GM19023 (cell line): Measurements from ENCODE around the gene GRM2.

ENCODE experiments used
- ATAC-seq: cut with Tn5 transposase; IDR thresholded peaks from one replicate; pipeline ENCODE4 v1.9.1; 2021; ENCODE audit warnings: mild to moderate bottlenecking, moderate library complexity; ENCODE audit not compliant: unreplicated experiment

Gene GRM2

DNA sequence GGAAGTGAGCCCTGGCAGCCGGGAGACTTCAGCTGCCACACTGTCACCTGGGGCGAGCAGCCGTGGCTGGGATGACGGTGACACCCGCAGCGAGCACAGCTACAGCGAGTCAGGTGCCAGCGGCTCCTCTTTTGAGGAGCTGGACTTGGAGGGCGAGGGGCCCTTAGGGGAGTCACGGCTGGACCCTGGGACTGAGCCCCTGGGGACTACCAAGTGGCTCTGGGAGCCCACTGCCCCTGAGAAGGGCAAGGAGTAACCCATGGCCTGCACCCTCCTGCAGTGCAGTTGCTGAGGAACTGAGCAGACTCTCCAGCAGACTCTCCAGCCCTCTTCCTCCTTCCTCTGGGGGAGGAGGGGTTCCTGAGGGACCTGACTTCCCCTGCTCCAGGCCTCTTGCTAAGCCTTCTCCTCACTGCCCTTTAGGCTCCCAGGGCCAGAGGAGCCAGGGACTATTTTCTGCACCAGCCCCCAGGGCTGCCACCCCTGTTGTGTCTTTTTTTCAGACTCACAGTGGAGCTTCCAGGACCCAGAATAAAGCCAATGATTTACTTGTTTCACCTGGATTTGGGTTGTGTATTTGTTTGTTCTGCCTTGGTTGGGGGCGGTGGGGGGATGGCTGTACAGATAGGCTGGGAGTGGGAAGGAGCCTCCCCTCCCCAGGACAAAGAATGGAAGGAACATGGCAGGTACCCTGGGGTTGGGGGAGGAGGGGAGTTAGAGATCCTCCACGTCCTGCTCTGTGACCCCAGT, 2.9 kb upstream of the GRM2 start:
- no peak for ATAC-seq

DNA sequence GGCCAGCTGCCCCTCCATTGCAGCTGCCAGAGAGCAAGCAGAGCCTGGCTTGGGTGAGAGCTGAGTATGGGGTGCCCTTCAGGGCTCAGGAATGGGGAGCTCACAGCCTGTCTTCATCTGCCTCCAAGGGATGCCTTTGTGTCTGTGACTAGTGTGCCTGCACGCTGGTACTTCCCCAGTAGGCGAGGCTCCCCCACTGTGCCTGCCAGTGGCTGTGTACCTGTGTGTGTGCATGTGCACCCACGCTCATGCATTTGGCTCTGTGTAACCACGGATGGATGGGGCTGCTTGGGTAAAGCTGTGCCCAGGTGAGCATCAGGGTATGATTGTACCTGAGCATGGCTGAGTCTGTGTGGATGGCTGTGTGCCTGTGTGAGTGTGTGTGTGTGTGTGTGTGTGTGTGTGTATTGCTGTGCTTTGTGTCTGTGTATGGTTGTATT, 2.3 kb upstream of the GRM2 start:
- no peak for ATAC-seq

DNA sequence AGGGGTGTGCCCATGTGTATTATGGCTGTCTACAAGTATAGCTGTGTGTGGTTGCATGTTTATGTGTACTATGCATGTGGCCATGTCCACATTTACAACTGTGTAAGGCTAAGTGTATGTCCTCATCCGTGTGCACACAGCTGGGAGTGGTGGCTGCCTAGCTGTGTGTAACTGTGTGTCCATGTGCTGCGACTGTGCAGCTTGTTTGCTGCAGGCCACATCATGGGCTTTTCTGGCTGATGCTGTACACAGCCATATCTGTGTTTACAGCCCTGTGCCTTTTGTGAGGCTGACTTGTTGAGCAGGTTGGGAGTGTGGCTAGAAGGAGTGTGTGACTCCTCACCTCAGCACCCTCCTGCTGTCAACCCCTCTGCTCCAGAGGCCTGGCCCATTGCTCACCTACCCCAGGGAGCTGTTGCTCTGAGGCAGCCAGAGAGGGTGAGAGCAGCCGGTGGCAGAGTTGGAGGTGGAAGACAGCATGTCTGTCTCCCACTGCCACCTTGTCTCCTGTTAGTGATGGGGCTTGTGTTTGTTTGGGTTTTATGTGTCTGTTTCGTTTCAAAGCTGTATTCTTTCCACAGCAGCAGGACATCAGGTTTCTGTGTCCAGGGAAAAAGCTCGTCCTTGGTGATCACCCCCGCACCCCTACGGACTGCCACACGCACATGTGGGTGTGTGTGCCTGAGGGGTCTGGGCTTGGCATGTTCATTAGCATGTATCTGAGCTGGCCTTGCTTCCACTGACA, 1.4 kb upstream of the GRM2 start:
- no peak for ATAC-seq

DNA sequence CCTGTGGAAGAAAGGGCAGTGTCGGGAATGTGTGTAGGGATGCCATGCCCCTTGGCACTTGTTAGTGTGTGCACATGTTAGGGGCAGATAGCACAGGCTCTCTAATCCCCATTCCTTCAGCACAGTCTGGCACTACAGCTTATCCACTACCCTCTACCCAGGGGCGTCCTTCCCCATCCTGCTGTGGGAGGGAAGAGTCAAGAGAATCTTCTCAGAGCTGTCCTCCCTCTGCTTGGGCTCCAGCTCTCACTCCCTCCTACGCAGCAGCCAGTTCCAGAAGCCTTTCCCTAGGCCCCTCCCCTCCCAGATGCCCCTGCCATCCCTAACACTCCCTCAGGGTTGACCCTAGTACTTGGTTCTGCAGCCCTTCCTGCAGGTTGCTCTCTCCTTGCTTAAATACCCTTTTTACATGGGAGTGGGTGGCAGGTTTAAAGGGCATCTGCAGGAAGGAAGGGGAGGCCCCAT, 815 bp upstream of the GRM2 start:
- ATAC-seq = no peak

DNA sequence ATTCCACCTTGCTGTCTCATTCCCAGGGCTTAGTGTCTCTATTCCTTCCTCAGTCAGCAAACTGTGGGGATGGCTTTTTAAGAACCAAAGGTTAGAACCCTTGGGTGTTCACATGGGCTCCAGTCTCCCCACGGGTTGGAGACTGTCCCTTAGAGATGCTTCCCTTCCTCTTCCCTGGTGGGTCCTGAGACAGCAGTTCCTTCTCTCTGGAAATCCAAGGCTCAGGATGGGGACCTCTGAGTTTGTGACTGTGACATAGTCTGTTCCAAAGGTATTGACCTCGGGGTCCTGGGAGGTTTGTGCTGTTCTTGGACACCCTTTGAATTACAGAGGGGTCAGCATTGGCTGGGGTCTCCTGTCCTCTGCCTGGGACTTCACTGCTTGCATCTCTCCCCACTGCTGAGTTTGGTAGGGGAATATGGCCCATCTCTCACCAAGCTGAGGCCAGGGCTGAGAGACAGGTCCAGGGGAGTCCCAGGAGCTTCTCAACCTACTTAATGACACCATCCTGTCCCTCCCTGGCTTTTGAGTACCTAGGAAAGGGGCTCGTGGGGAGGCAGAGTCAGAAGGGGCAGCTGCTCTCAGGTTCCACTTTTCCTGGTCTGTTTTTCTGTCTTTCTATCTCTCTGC, 1.5 kb downstream of the GRM2 start:
- no peak for ATAC-seq

DNA sequence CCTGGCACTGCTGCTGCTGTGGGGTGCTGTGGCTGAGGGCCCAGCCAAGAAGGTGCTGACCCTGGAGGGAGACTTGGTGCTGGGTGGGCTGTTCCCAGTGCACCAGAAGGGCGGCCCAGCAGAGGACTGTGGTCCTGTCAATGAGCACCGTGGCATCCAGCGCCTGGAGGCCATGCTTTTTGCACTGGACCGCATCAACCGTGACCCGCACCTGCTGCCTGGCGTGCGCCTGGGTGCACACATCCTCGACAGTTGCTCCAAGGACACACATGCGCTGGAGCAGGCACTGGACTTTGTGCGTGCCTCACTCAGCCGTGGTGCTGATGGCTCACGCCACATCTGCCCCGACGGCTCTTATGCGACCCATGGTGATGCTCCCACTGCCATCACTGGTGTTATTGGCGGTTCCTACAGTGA, 2.1 kb downstream of the GRM2 start:
- no peak for ATAC-seq

DNA sequence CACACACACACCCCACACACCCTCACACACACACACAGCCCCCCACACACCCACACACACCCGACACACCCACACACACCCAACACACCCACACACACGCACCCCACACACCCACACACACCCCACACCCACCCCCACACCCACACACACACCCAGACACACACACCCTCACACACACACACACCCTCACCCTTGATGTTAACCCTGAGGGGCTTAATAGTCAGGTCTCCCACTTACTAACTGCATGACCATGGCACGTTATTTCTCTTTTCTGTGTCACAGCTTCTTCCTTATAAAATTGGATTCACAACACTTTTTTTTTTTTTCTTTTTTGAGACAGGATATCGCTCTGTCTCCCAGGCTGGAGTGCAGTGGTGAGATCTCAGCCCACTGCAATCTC, 2.8 kb downstream of the GRM2 start:
- no peak for ATAC-seq

DNA sequence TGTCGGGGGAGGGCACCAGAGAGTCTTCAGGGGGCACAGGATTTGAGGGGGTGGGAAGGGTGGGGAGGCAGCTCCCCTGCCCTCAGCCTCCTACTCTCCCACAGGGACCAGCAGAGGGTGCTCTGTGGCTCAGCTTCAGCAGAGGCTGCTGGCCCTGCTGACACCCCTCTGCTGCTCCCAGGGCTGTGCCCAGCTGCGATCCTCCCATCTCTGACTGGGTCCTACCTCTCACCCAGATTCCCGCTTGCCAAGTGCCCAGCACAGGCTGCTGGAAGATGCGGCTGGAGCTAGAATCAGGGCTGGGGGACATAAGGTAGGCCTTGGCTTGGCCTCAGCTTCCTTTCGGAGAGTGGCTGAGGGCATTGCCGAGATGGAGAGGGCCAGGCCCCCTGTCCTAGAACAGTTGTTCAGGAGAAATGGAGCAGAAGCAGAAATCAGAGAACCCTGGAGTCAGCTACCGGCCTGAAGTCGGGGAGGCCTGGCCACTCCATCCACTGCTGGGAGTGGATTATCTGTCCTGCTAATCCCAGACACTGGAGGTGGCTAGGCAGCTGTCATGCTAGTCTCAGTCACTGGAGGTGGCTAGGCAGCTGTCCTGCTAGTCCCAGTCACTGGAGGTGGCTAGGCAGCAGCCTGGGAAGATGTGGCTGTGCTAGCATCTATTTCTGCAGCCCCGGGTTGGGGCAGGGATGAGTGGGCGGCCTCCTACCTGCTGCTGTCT, 3.9 kb downstream of the GRM2 start:
- ATAC-seq = no peak

DNA sequence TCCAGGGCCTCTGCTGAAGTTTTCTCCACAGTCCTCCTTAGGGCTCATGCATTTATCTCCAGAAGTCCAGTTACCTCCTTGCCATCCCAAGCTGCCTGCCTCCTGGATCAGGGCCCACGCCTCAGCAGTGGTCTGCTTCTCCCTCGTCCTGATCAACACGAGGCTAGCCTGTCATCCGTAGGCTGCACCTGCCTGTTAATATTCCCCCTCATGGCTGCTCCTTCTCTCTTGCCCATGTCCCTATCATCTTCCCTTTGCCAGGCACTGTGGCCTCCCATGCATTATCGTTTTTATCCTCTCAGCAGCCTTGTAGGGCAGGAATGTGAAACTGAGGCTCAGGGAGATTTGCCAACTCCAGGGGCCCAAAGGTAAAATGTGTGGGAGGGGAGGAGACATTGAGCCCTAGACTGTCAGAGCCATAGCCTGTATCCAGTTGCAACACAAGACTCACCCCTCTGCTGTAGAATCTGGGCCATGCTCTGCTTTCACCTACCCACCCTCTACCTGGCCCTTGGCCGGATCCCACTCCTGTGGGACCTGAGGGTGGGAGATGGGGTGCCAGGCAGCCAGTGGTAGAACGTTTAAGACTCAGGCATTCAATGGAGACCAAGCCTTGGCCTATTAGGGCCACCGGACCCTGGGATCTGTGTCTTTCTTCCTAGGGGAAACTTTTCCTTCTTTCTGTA, 4.6 kb downstream of the GRM2 start:
- ATAC-seq = no peak

DNA sequence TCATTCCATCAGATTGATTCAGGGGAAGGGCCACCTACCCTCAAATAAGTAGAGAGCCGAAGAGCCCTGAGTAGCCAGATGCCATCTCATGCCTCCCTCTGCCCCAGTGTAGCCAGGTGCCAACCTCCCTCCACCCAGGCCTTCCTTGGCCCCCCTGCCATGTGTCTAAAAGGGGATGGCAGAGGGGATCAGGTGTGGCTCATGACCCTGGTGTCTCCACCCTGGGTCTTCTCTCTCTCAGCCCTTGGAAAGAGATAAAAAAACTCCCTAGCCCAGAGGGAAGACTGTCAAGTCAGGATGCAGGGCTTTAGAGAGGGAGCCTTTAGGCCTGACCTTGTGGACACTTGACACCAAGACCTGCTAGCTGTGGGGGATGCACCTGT, 5.2 kb downstream of the GRM2 start:
- no peak for ATAC-seq

DNA sequence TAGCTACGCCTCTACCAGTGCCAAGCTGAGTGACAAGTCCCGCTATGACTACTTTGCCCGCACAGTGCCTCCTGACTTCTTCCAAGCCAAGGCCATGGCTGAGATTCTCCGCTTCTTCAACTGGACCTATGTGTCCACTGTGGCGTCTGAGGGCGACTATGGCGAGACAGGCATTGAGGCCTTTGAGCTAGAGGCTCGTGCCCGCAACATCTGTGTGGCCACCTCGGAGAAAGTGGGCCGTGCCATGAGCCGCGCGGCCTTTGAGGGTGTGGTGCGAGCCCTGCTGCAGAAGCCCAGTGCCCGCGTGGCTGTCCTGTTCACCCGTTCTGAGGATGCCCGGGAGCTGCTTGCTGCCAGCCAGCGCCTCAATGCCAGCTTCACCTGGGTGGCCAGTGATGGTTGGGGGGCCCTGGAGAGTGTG, 5.7 kb downstream of the GRM2 start:
- ATAC-seq = no peak

DNA sequence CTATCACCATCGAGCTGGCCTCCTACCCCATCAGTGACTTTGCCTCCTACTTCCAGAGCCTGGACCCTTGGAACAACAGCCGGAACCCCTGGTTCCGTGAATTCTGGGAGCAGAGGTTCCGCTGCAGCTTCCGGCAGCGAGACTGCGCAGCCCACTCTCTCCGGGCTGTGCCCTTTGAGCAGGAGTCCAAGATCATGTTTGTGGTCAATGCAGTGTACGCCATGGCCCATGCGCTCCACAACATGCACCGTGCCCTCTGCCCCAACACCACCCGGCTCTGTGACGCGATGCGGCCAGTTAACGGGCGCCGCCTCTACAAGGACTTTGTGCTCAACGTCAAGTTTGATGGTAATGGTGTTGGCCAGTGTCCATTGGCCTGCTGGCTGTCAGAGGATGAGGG, 6.1 kb downstream of the GRM2 start:
- ATAC-seq = no peak

DNA sequence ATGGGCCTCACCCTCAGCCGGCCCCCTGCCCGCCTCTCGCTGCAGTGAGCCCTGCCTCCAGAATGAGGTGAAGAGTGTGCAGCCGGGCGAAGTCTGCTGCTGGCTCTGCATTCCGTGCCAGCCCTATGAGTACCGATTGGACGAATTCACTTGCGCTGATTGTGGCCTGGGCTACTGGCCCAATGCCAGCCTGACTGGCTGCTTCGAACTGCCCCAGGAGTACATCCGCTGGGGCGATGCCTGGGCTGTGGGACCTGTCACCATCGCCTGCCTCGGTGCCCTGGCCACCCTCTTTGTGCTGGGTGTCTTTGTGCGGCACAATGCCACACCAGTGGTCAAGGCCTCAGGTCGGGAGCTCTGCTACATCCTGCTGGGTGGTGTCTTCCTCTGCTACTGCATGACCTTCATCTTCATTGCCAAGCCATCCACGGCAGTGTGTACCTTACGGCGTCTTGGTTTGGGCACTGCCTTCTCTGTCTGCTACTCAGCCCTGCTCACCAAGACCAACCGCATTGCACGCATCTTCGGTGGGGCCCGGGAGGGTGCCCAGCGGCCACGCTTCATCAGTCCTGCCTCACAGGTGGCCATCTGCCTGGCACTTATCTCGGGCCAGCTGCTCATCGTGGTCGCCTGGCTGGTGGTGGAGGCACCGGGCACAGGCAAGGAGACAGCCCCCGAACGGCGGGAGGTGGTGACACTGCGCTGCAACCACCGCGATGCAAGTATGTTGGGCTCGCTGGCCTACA, 8.5 kb downstream of the GRM2 start:
- no peak for ATAC-seq

DNA sequence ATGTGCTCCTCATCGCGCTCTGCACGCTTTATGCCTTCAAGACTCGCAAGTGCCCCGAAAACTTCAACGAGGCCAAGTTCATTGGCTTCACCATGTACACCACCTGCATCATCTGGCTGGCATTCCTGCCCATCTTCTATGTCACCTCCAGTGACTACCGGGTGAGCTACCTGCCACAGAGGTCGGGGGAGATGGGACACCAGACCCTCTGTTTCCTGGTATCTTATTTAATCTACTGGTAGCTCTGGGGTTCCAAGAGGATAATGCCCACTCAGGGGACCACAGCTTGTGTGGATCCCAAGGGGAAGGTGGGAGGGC, 9.1 kb downstream of the GRM2 start:
- no peak for ATAC-seq

DNA sequence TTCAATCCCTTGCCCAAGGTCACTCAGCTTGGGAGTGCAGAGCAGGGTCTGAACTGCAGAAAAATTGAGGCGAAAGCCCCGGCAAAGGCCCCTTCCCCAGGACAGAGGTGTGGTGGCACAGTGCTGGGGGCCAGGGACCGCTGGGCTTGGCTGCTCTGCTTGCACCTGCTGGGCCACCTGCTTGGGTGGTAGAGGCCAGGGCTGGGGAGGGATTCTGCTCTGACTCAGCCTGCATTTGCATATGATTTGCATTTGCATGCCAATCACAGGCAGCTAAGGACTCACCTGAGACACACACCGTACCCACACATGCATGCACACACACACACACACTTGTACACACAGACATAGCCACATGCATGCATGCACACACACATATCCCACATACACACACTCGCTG, 9.9 kb downstream of the GRM2 start:
- ATAC-seq = no peak

DNA sequence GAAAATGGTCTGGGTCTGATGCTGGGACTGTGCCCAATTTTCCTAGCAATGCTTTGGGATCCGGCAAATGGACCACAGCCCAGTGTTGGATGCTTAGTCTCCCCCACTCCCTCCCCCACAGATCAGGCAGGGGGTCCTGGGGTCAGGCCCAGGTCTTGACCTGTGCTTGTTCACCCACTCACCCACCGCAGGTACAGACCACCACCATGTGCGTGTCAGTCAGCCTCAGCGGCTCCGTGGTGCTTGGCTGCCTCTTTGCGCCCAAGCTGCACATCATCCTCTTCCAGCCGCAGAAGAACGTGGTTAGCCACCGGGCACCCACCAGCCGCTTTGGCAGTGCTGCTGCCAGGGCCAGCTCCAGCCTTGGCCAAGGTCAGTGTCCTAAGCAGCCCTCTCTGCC, 10.6 kb downstream of the GRM2 start:
- ATAC-seq = no peak

DNA sequence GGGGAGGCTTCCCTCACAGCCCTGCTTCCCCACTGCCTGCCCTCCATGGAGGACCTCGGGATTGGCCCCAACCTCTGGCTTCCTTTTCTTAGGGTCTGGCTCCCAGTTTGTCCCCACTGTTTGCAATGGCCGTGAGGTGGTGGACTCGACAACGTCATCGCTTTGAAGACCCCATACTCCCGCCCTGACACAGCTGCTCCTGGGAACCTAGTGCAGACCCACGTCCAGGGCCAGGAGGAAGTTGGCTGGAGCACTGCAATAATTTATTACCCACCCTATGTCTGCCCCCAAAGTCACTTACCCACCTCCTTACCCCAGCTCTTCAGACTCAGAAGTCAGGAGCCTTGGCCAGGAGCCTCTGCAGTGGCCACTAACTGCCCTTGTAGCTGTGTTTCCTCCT, 11.1 kb downstream of the GRM2 start:
- no peak for ATAC-seq

DNA sequence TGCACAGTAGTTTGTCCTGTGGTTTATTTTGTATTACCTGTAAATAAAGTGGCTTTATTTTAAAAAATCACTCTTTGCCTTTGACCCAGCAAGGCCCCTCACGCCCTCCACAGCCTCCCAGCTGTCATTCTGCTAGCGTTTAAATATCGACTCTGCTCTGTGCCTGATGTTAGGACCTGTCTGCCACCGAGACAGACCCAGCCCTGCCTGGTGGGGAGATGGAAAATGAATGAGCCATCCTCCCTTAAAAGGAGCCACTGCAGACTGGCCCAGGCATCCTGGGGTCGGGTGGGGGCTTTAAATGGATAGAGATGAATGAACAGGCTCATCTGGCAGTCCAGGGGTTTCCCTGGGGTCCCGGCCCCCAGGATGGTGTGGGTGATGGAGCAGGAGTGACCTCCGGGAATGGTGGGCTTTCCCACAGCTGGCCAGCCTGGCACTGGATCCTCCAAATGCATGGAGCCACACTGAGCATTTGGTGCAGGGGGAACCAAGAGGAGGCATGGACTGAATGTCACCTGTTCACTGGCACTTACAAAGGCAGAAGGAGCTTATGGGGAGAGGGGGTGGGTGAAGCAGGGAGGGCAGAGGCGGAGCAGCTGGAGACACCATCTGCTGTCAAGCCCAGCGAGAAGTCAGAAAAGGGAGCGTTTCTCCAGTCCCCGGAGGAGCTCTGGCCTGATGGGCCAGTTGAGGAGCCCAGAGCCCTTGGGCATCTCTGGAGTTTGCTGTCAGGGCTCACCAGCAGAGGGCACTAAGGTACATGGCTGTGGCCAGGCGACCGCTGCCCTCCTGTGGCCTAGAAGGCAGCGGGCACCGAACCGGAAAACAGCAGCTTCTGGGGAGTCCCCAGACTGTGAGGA, 11.9 kb downstream of the GRM2 start:
- peak; percentile 51 for ATAC-seq

DNA sequence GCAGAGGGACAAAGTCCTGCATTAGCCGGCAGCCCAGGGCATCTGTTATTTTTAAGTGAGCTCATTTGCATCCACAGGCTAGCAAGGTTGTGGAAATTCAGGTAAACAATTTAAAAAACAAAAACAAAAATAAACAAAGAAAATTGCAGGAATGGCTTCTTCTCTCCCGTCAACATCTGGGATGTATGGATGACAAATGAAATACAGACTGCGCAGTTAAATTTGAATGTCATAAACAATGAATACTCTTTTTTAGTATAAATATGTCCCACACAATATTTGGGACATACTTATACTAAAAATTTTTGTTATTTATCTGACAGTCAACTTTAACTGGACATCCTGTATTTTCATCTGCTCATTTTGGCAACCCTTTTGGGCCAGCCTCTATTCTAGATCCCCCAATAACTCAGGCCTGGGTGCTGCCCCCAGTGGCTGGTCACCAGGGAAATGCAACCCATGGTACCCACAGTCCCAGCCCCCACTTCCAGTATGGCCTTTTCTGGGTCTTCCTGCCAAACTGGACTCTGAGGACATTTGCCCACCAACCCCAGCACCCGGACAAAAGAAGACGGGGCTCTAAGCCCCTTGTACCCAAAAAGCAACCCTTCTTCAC, 12.7 kb downstream of the GRM2 start:
- no peak for ATAC-seq
